Naive B cell (primary cell): ENCODE results near the gene SULF2. TPM values are rescaled to one million over a fixed set of nuclear protein-coding genes. Genes with fewer than 3 reads are reported as not detected.

Source experiments
- ATAC-seq, 2 donors: fragments of 150-1000 bp; cut with Tn5 transposase; 2 replicates each; pipeline ENCODE4 v1.10.0; 2021; ENCODE audit warnings: low read depth in 2 of 2, mild to moderate bottlenecking in 2 of 2, moderate library complexity in 2 of 2
- DNase-seq: peaks from one replicate; pipeline ENCODE4 v3.0.0; 2022
- H3K27ac Mint-ChIP-seq, 6 donors: one replicate each; pipeline ENCODE4 v1.8.0; 2020 to 2022; ENCODE audit warnings: mild to moderate bottlenecking in 6 of 6, mixed read lengths in 6 of 6, moderate library complexity in 5 of 6, inconsistent platforms in 2 of 6
- H3K27me3 Mint-ChIP-seq, 3 donors: one replicate each; pipeline ENCODE4 v1.8.0; 2021 to 2022; ENCODE audit warnings: mixed read lengths in 3 of 3, mild to moderate bottlenecking in 1 of 3
- H3K36me3 Mint-ChIP-seq, 2 donors: one replicate each; pipeline ENCODE4 v1.8.0; 2020 to 2022; ENCODE audit warnings: mixed read lengths in 2 of 2, inconsistent platforms in 1 of 2, mild to moderate bottlenecking in 1 of 2
- H3K4me1 Mint-ChIP-seq, 3 donors: one replicate each; pipeline ENCODE4 v1.8.0; 2020 to 2022; ENCODE audit warnings: mixed read lengths in 3 of 3, inconsistent platforms in 1 of 3, mild to moderate bottlenecking in 1 of 3, moderate library complexity in 1 of 3
- H3K4me3 Mint-ChIP-seq, 8 donors: one replicate each; pipeline ENCODE4 v1.8.0; 2020 to 2022; ENCODE audit warnings: mild to moderate bottlenecking in 8 of 8, mixed read lengths in 8 of 8, moderate library complexity in 8 of 8, inconsistent platforms in 2 of 8
- H3K9me3 Mint-ChIP-seq, 7 donors: one replicate each; pipeline ENCODE4 v1.8.0; 2020 to 2022; ENCODE audit warnings: mixed read lengths in 7 of 7, mild to moderate bottlenecking in 5 of 7, inconsistent platforms in 2 of 7, moderate library complexity in 1 of 7
- polyA plus RNA-seq, 6 donors: library from polyadenylated mRNA; unstranded; fragments of 300-500 nt; fragmentation: Illumina TruSeq; gene quantifications; one replicate each; pipeline ENCODE4 v1.2.3, GENCODE V29; 2021; ENCODE audit warnings: low read depth in 6 of 6

Gene SULF2
- polyA plus RNA-seq, 6 donors from 2014 or later = 1.2 to 3.2 (median 2.6) TPM; not detected in 1

- Mint-ChIP-seq H3K27ac (peak overlapping the region in 2 of 6 donors; percentile 60 to 89), H3K36me3 (no peaks in the 10 kb centered on the region), H3K4me3 (no peak overlapping the region), H3K9me3 (peaks cover 0 to 3% (median 0%) of the 10 kb centered on the region in 7 donors), H3K4me1 (peaks cover 13 to 24% (median 14%) of the 10 kb centered on the region in 3 donors), H3K27me3 (peaks cover 0 to 36% (median 24%) of the 10 kb centered on the region in 3 donors)
- ATAC-seq = no peak
- DNase-seq = no peak
Observed at GRCh38 chr20:47744803-47745202, 40.5 kb downstream of the SULF2 start.

GRCh38 chr20:47743671-47744070 is 41.6 kb downstream of the SULF2 start:
- Mint-ChIP-seq H3K4me3 (no peak overlapping the region), H3K4me1 (peaks cover 8 to 17% (median 8%) of the 10 kb centered on the region in 3 donors), H3K27ac (peak overlapping the region in 3 of 6 donors; percentile 8 to 85 (median 26)), H3K36me3 (no peaks in the 10 kb centered on the region), H3K9me3 (peaks cover 0 to 3% (median 0%) of the 10 kb centered on the region in 7 donors), H3K27me3 (peaks cover 0 to 36% (median 23%) of the 10 kb centered on the region in 3 donors)
- no peak for ATAC-seq
- no peak for DNase-seq

- Mint-ChIP-seq H3K36me3 (no peaks in the 10 kb centered on the region), H3K4me1 (peaks cover 0 to 7% (median 0%) of the 10 kb centered on the region in 3 donors), H3K4me3 (peak overlapping the region in 1 of 8 donors; percentile 9), H3K9me3 (peaks cover 0 to 3% (median 0%) of the 10 kb centered on the region in 7 donors), H3K27me3 (peaks cover 0 to 23% (median 12%) of the 10 kb centered on the region in 3 donors), H3K27ac (peak overlapping the region in 1 of 6 donors; percentile 66)
- ATAC-seq (no peak), DNase-seq (no peak)
Observed at GRCh38 chr20:47741669-47742608, 43.3 kb downstream of the SULF2 start.

GRCh38 chr20:47740862-47741184 is 44.5 kb downstream of the SULF2 start:
- DNase-seq = no peak
- Mint-ChIP-seq H3K4me1 (peaks cover 0 to 11% (median 3%) of the 10 kb centered on the region in 3 donors), H3K36me3 (no peaks in the 10 kb centered on the region), H3K27ac (no peak overlapping the region), H3K9me3 (peaks cover 0 to 3% (median 0%) of the 10 kb centered on the region in 7 donors), H3K4me3 (no peak overlapping the region), H3K27me3 (peaks cover 0 to 23% (median 12%) of the 10 kb centered on the region in 3 donors)
- ATAC-seq = no peak

- ATAC-seq = no peak
- DNase-seq = no peak
- peak overlapping the region in 1 of 6 donors; percentile 49 for H3K27ac Mint-ChIP-seq
- H3K27me3 Mint-ChIP-seq = peaks cover 0 to 23% (median 12%) of the 10 kb centered on the region in 3 donors
- H3K9me3 Mint-ChIP-seq = peaks cover 0 to 3% (median 0%) of the 10 kb centered on the region in 7 donors
- H3K4me3 Mint-ChIP-seq = no peak overlapping the region
- peaks cover 0 to 11% (median 8%) of the 10 kb centered on the region in 3 donors for H3K4me1 Mint-ChIP-seq
- no peaks in the 10 kb centered on the region for H3K36me3 Mint-ChIP-seq
Observed at GRCh38 chr20:47740121-47740861, 45.0 kb downstream of the SULF2 start.

GRCh38 chr20:47737923-47738322 is 47.4 kb downstream of the SULF2 start:
- Mint-ChIP-seq H3K4me1 (peaks cover 0 to 12% (median 8%) of the 10 kb centered on the region in 3 donors), H3K36me3 (no peaks in the 10 kb centered on the region), H3K4me3 (no peak overlapping the region), H3K27ac (peak overlapping the region in 1 of 6 donors; percentile 37), H3K9me3 (peaks cover 0 to 1% (median 0%) of the 10 kb centered on the region in 7 donors), H3K27me3 (peaks cover 0 to 15% (median 7%) of the 10 kb centered on the region in 3 donors)
- ATAC-seq (no peak), DNase-seq (no peak)

- peaks cover 0 to 12% (median 8%) of the 10 kb centered on the region in 3 donors for H3K4me1 Mint-ChIP-seq
- DNase-seq = no peak
- H3K27ac Mint-ChIP-seq = no peak overlapping the region
- H3K9me3 Mint-ChIP-seq = peaks cover 0 to 1% (median 0%) of the 10 kb centered on the region in 7 donors
- no peak for ATAC-seq
- no peak overlapping the region for H3K4me3 Mint-ChIP-seq
- no peaks in the 10 kb centered on the region for H3K36me3 Mint-ChIP-seq
- H3K27me3 Mint-ChIP-seq = peaks cover 0 to 8% (median 7%) of the 10 kb centered on the region in 3 donors
Observed at GRCh38 chr20:47736570-47737152, 48.6 kb downstream of the SULF2 start.

- peaks cover 0 to 14% (median 4%) of the 10 kb centered on the region in 3 donors for H3K4me1 Mint-ChIP-seq
- ATAC-seq (peak; percentile 54 to 60), DNase-seq (no peak)
- H3K36me3 Mint-ChIP-seq = no peaks in the 10 kb centered on the region
- no peak overlapping the region for H3K4me3 Mint-ChIP-seq
- H3K27me3 Mint-ChIP-seq = no peaks in the 10 kb centered on the region
- H3K27ac Mint-ChIP-seq = peak overlapping the region in 3 of 6 donors; percentile 8 to 72 (median 47)
- peaks cover 0 to 1% (median 0%) of the 10 kb centered on the region in 7 donors for H3K9me3 Mint-ChIP-seq
Observed at GRCh38 chr20:47735412-47736400, 49.6 kb downstream of the SULF2 start.

GRCh38 chr20:47734870-47735269 is 50.4 kb downstream of the SULF2 start:
- Mint-ChIP-seq H3K4me3 (no peak overlapping the region), H3K27ac (peak overlapping the region in 4 of 6 donors; percentile 26 to 74 (median 34)), H3K27me3 (no peaks in the 10 kb centered on the region), H3K9me3 (peaks cover 0 to 1% (median 0%) of the 10 kb centered on the region in 7 donors), H3K36me3 (no peaks in the 10 kb centered on the region), H3K4me1 (peaks cover 3 to 14% (median 4%) of the 10 kb centered on the region in 3 donors)
- DNase-seq (no peak), ATAC-seq (no peak)

- DNase-seq = no peak
- Mint-ChIP-seq H3K36me3 (no peaks in the 10 kb centered on the region), H3K27me3 (no peaks in the 10 kb centered on the region), H3K4me3 (no peak overlapping the region), H3K27ac (no peak overlapping the region), H3K9me3 (no peaks in the 10 kb centered on the region), H3K4me1 (peaks cover 12 to 22% (median 13%) of the 10 kb centered on the region in 3 donors)
- ATAC-seq = no peak
Observed at GRCh38 chr20:47733892-47734291, 51.4 kb downstream of the SULF2 start.

GRCh38 chr20:47730744-47731143 is 54.5 kb downstream of the SULF2 start:
- no peak for ATAC-seq
- Mint-ChIP-seq H3K4me1 (peaks cover 31 to 51% (median 43%) of the 10 kb centered on the region in 3 donors), H3K27ac (peak overlapping the region in 5 of 6 donors; percentile 66 to 99 (median 75)), H3K27me3 (no peaks in the 10 kb centered on the region), H3K9me3 (no peaks in the 10 kb centered on the region), H3K4me3 (no peak overlapping the region), H3K36me3 (no peaks in the 10 kb centered on the region)
- DNase-seq = no peak

GRCh38 chr20:47729472-47729871 is 55.8 kb downstream of the SULF2 start:
- peak overlapping the region in 5 of 8 donors; percentile 17 to 94 (median 37) for H3K4me3 Mint-ChIP-seq
- no peaks in the 10 kb centered on the region for H3K36me3 Mint-ChIP-seq
- no peaks in the 10 kb centered on the region for H3K9me3 Mint-ChIP-seq
- DNase-seq (no peak), ATAC-seq (no peak)
- no peaks in the 10 kb centered on the region for H3K27me3 Mint-ChIP-seq
- H3K4me1 Mint-ChIP-seq = peaks cover 31 to 55% (median 50%) of the 10 kb centered on the region in 3 donors
- H3K27ac Mint-ChIP-seq = peak overlapping the region; percentile 97 to 99 (median 99)
